K562 (cell line): ENCODE results near the gene TAT. TPM values are rescaled to one million over a fixed set of nuclear protein-coding genes. Genes with fewer than 3 reads are reported as not detected.

ENCODE experiments used
- ATAC-seq: fragments of 200-7000 bp; cut with Tn5 transposase; 3 replicates; pipeline ENCODE4 v1.9.1; 2020; ENCODE audit warnings: moderate library complexity
- BruUV-seq: library from RNA; stranded (reverse); fragments of 400-500 nt; replicated peaks from 2 replicates; lab custom pipeline; 2021; lab: Mats Ljungman, UMichigan
- CTCF ChIA-PET: fragments of 300-600 bp; formaldehyde crosslinking; extraction: SDS; loops from one replicate; lab custom pipeline; 2021; ENCODE audit warnings: low intra/inter-chr PET ratio; lab: Yijun Ruan, JAX
- POLR2A ChIA-PET: fragments of 300-600, 350-650 bp; sonication (Branson Sonifier 250); formaldehyde crosslinking; extraction: SDS; loops from one replicate; lab custom pipeline; 2021; ENCODE audit warnings: antibody characterized with exemption, inconsistent platforms; lab: Yijun Ruan, JAX
- DNase-seq, 4 experiments: peaks; one replicate each; pipeline versions ENCODE4 v3.0.0 to v3.0.0-alpha.2; 2011 to 2018; ENCODE audit warnings: low spot score in 3 of 4, mixed read lengths in 3 of 4; ENCODE audit errors: extremely low read depth in 1 of 4
- FAIRE-seq: peaks from 2 replicates; lab custom pipeline; 2011; peaks lifted over from hg19 to GRCh38; lab: Jason Lieb, UNC
- H2AFZ ChIP-seq: 2 replicates; pipeline ENCODE4 v1.6.0; 2011; ENCODE audit warnings: low read depth, low read length, control low read depth, inconsistent platforms
- H3K27ac ChIP-seq: fragments of 200-600 bp; 3 replicates; pipeline ENCODE4 v1.8.0; 2011; ENCODE audit warnings: low read depth, mild to moderate bottlenecking, control low read depth, inconsistent platforms, low read length, moderate library complexity, mixed read lengths; ENCODE audit errors: extremely low read depth
- H3K27me3 ChIP-seq, 2 experiments: fragments of 300-600 bp in 1 of 2; 2 replicates in 1 of 2; 3 replicates in 1 of 2; pipeline versions ENCODE4 v1.6.0 to v1.8.0; 2011; ENCODE audit warnings: inconsistent platforms in 2 of 2, low read length in 2 of 2, mild to moderate bottlenecking in 1 of 2, mixed read lengths in 1 of 2, moderate library complexity in 1 of 2; ENCODE audit not compliant: control insufficient read depth in 2 of 2, insufficient read depth in 2 of 2
- H3K36me3 ChIP-seq: fragments of 300-600 bp; 3 replicates; pipeline ENCODE4 v1.8.0; 2011; ENCODE audit warnings: mild to moderate bottlenecking, low read length, inconsistent platforms; ENCODE audit not compliant: control insufficient read depth, insufficient read depth
- H3K4me1 ChIP-seq, 2 experiments: fragments of 200-600 bp in 1 of 2; replicated peaks in 1 of 2; 2 replicates in 1 of 2; 3 replicates in 1 of 2; pipeline versions ENCODE4 v1.5.1 to v1.8.0; 2011; ENCODE audit warnings: inconsistent platforms in 2 of 2, low read length in 2 of 2, mild to moderate bottlenecking in 1 of 2, mixed read lengths in 1 of 2, moderate library complexity in 1 of 2; ENCODE audit not compliant: control insufficient read depth in 2 of 2, insufficient read depth in 2 of 2
- H3K4me2 ChIP-seq: 2 replicates; pipeline ENCODE4 v1.6.1; 2011; ENCODE audit warnings: low read length, control low read depth, inconsistent platforms, mixed read lengths; ENCODE audit not compliant: insufficient read depth
- H3K4me3 ChIP-seq: fragments of 200-600 bp; sonication (generic), shearing (Covaris generic); 2 replicates; pipeline ENCODE4 v1.5.1; 2016; ENCODE audit warnings: control low read depth, inconsistent platforms
- H3K79me2 ChIP-seq: fragments of 200-600 bp; 3 replicates; pipeline ENCODE4 v1.8.0; 2011; ENCODE audit warnings: low read length, inconsistent platforms; ENCODE audit not compliant: control insufficient read depth, insufficient read depth
- H3K9ac ChIP-seq, 2 experiments: 2 replicates each; pipeline versions ENCODE4 v1.6.0 to v1.6.1; 2011; ENCODE audit warnings: low read depth in 2 of 2, low read length in 2 of 2, control low read depth in 1 of 2, inconsistent platforms in 1 of 2, mild to moderate bottlenecking in 1 of 2, mixed read lengths in 1 of 2; ENCODE audit not compliant: insufficient read depth in 1 of 2
- H3K9me1 ChIP-seq: one replicate; pipeline ENCODE4 v1.6.0; 2011; ENCODE audit warnings: inconsistent platforms, mild to moderate bottlenecking, low read length, moderate library complexity; ENCODE audit not compliant: control insufficient read depth, insufficient read depth
- H3K9me3 ChIP-seq: replicated peaks from 2 replicates; pipeline ENCODE4 v1.5.1; 2011; ENCODE audit warnings: low read depth, low read length, inconsistent platforms; ENCODE audit not compliant: control insufficient read depth, insufficient read depth
- H4K20me1 ChIP-seq: replicated peaks from 2 replicates; pipeline ENCODE4 v1.6.1; 2011; ENCODE audit warnings: low read length, inconsistent platforms, mixed read lengths; ENCODE audit not compliant: control insufficient read depth, insufficient read depth
- CBX1 ChIP-seq: sonication (generic); IDR thresholded peaks from 2 replicates; pipeline ENCODE4 v1.6.1; 2016; ENCODE audit warnings: antibody characterized with exemption, low read depth, mild to moderate bottlenecking
- CREBBP ChIP-seq: IDR thresholded peaks from one replicate; pipeline ENCODE4 v1.6.1; 2012; ENCODE audit warnings: low read depth, mild to moderate bottlenecking, control low read depth, inconsistent platforms, low read length
- ELF2 ChIP-seq: fragments of 250-450 bp; sonication (Bioruptor Pico); IDR thresholded peaks from 2 replicates; pipeline ENCODE4 v1.5.0; 2021; ENCODE audit warnings: mild to moderate bottlenecking
- ESRRA ChIP-seq: fragments of 450-650 bp; IDR thresholded peaks from 2 replicates; pipeline ENCODE4 v1.6.1; 2014; ENCODE audit warnings: low read depth, mild to moderate bottlenecking, moderate library complexity, borderline replicate concordance
- RBM17 ChIP-seq: fragments of 200-400 bp; formaldehyde crosslinking; IDR thresholded peaks from 2 replicates; pipeline ENCODE4 v1.6.1; 2017; ENCODE audit warnings: low read depth, mild to moderate bottlenecking, low read length, borderline replicate concordance
- RFX1 ChIP-seq: fragments of 450-650 bp; IDR thresholded peaks from 2 replicates; pipeline ENCODE4 v1.6.1; 2016; ENCODE audit warnings: mild to moderate bottlenecking, moderate library complexity
- RUNX1 ChIP-seq: sonication (generic); IDR thresholded peaks from 2 replicates; pipeline ENCODE4 v1.6.1; 2016; ENCODE audit warnings: antibody characterized with exemption, low read depth
- STAG1 ChIP-seq: sonication (generic); formaldehyde crosslinking; IDR thresholded peaks from 2 replicates; pipeline ENCODE4 v1.5.0; 2020; ENCODE audit warnings: missing genetic modification reagents, borderline replicate concordance
- ZNF165 ChIP-seq: fragments of 250-450 bp; sonication (Bioruptor Pico); IDR thresholded peaks from 2 replicates; pipeline ENCODE4 v1.4.0; 2020; ENCODE audit warnings: borderline replicate concordance
- ZNF431 ChIP-seq: sonication (generic); formaldehyde crosslinking; IDR thresholded peaks from 2 replicates; pipeline ENCODE4 v1.8.0; 2022; ENCODE audit warnings: mild to moderate bottlenecking, missing genetic modification reagents
- ZNF436 ChIP-seq: fragments of 250-450, 450-650 bp; sonication (Bioruptor Pico); formaldehyde crosslinking; IDR thresholded peaks from 2 replicates; pipeline ENCODE4 v1.7.0; 2020; ENCODE audit warnings: mild to moderate bottlenecking
- WGBS: fragments of 100-300 bp; shearing (Covaris generic); methylation state at CpG from one replicate; pipeline ENCODE4 v1.1.6; 2016; ENCODE audit warnings: low coverage, mixed read lengths; ENCODE audit not compliant: insufficient coverage; ENCODE audit errors: missing lambda C conversion rate; 5-methylcytosine and 5-hydroxymethylcytosine counted together
- in situ Hi-C: fragments of 300-500 bp; cut with MboI; formaldehyde crosslinking; loops from 4 replicates; pipeline ENCODE4 v1.15.0; 2018; ENCODE audit warnings: inconsistent platforms, mixed read lengths
- intact Hi-C: fragments of 100-400 bp; cut with micrococcal nuclease; formaldehyde crosslinking; loops from 2 replicates; pipeline ENCODE4 v1.14.2; 2022
- polyA plus RNA-seq, 8 experiments: library from polyadenylated mRNA; depleted of rRNA in 4 of 8; stranded (reverse) in 5 of 8; unstranded in 3 of 8; fragments of >200 nt; fragmentation: Nextera tagmentation in 2 of 8; fragmentation: Illumina TruSeq in 1 of 8; extraction: Ambion mirVana in 2 of 8; extraction: Trizol in 1 of 8; gene quantifications; 2 replicates each; pipeline versions ENCODE4 v1.2.1 to v1.2.3, GENCODE V29; 2011 to 2014; ENCODE audit warnings: inconsistent platforms in 1 of 8, missing spikeins in 1 of 8
- total RNA-seq, 7 experiments: library from RNA; depleted of rRNA in 6 of 7; stranded (reverse); fragments of >200 nt in 6 of 7; fragmentation: Illumina TruSeq in 2 of 7; extraction: Trizol in 2 of 7; gene quantifications; 2 replicates each; pipeline versions ENCODE4 v1.2.1 to v1.2.3, GENCODE V29; 2011 to 2021; ENCODE audit warnings: low replicate concordance in 1 of 7
- TF ChIP-seq, protein P1 (sequence below), 2 experiments: fragments of 450-650 bp in 1 of 2; IDR thresholded peaks; 2 replicates each; pipeline ENCODE4 v1.6.1; 2011 to 2017; ENCODE audit warnings: low read depth in 2 of 2, antibody characterized with exemption in 1 of 2, borderline replicate concordance in 1 of 2, low read length in 1 of 2, mild to moderate bottlenecking in 1 of 2, mixed read lengths in 1 of 2; ENCODE audit not compliant: control insufficient read depth in 1 of 2
- TF ChIP-seq, protein P2 (sequence below): fragments of 450-650 bp; IDR thresholded peaks from 2 replicates; pipeline ENCODE4 v1.6.1; 2016; ENCODE audit warnings: antibody characterized with exemption

The TAT gene
- total and polyA plus RNA-seq, 9 of the 15 experiments (the other 6 are each of a cell fraction or from before 2014, with no cell fraction given), result 0.04 to 0.24 (median 0.04) TPM; not detected in 6

DNA sequence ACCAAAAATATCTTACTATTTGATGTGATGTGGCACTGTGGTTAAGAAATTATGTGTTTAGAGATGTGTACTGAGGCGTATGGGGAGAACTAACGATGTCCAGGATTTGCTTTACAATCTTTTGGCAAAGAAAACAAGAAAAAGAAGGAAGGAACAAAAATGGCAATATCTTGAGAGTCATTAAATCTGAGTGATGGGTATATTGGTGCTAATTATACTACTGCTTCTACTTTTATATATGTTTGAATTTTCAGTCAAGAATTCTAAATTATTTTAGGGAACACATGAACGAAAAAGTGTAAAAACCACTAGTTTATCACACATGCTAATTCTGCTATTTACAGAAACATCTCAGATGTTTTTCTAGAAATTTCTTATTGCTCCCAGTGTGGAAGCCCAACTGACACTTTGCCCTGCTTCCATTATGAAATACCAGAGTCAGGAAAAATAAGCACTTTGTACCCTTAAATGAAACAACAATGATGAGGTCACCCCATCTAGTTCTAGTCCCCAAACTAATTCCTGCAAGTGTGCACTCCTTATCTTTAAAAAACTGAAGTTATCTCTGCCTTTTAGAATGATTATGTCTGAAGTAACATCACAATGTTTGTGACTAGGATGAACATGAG is 18.8 kb downstream of the TAT start:
- in situ Hi-C loops (no loop called here), intact Hi-C loops (no loop called here)
- Histone ChIP-seq H2AFZ (no peak overlapping the region), H3K79me2 (no peaks in the 10 kb centered on the region), H3K4me3 (no peak overlapping the region), H3K4me2 (no peak overlapping the region), H3K27ac (no peak overlapping the region), H3K27me3 (peaks cover 4 to 10% of the 10 kb centered on the region in 2 experiments; a peak in 2 of 5 replicates), H3K9me3 (no peaks in the 10 kb centered on the region), H3K4me1 (no peaks in the 10 kb centered on the region), H3K36me3 (no peaks in the 10 kb centered on the region), H3K9ac (no peak overlapping the region), H3K9me1 (no peaks in the 10 kb centered on the region), H4K20me1 (no peaks in the 10 kb centered on the region)
- POLR2A ChIA-PET, result no interaction called here
- CTCF ChIA-PET, result no interaction called here
- no peak for FAIRE-seq
- ATAC-seq, result no peak
- DNase-seq, result no peak
- BruUV-seq, result no TSS peak
- TF ChIP-seq ESRRA (no peak), ELF2 (no peak), CBX1 (no peak), RFX1 (no peak), CREBBP (no peak), ZNF431 (CRISPR knock-in tag) (no peak), STAG1 (CRISPR knock-in tag) (no peak), RBM17 (no peak), ZNF165 (CRISPR knock-in tag) (no peak), RUNX1 (no peak), ZNF436 (CRISPR knock-in tag) (no peak)
- TF ChIP-seq, protein P1, sequence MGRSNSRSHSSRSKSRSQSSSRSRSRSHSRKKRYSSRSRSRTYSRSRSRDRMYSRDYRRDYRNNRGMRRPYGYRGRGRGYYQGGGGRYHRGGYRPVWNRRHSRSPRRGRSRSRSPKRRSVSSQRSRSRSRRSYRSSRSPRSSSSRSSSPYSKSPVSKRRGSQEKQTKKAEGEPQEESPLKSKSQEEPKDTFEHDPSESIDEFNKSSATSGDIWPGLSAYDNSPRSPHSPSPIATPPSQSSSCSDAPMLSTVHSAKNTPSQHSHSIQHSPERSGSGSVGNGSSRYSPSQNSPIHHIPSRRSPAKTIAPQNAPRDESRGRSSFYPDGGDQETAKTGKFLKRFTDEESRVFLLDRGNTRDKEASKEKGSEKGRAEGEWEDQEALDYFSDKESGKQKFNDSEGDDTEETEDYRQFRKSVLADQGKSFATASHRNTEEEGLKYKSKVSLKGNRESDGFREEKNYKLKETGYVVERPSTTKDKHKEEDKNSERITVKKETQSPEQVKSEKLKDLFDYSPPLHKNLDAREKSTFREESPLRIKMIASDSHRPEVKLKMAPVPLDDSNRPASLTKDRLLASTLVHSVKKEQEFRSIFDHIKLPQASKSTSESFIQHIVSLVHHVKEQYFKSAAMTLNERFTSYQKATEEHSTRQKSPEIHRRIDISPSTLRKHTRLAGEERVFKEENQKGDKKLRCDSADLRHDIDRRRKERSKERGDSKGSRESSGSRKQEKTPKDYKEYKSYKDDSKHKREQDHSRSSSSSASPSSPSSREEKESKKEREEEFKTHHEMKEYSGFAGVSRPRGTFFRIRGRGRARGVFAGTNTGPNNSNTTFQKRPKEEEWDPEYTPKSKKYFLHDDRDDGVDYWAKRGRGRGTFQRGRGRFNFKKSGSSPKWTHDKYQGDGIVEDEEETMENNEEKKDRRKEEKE (IDR thresholded peaks at IDR 0.05; ENCODE audit: borderline replicate concordance in 1 of 2, control insufficient read depth in 1 of 2, low read depth in 2 of 2, low read length in 1 of 2), result no peak
- TF ChIP-seq, protein P2, sequence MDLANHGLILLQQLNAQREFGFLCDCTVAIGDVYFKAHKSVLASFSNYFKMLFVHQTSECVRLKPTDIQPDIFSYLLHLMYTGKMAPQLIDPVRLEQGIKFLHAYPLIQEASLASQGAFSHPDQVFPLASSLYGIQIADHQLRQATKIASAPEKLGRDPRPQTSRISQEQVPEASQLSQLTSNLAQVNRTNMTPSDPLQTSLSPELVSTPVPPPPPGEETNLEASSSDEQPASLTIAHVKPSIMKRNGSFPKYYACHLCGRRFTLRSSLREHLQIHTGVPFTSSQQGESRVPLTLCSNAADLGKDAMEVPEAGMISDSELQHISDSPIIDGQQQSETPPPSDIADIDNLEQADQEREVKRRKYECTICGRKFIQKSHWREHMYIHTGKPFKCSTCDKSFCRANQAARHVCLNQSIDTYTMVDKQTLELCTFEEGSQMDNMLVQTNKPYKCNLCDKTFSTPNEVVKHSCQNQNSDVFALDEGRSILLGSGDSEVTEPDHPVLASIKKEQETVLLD, result no peak
- 0% methylated on average over 3 of the region's 3 CpGs for WGBS
